Lower lobe of right lung (tissue), 2 donors: ENCODE results near the gene CASZ1. TPM values are rescaled to one million over a fixed set of nuclear protein-coding genes. Genes with fewer than 3 reads are reported as not detected.

Source experiments
- ATAC-seq, 2 donors: fragments of 200-7000 bp; cut with Tn5 transposase; one replicate each; pipeline ENCODE4 v1.9.1; 2020 to 2022; ENCODE audit warnings: mild to moderate bottlenecking in 2 of 2, moderate library complexity in 2 of 2
- DNase-seq: peaks from one replicate; pipeline ENCODE4 v3.0.0-alpha.2; 2020
- H3K27ac ChIP-seq: fragments of 200-600 bp; one replicate; pipeline ENCODE4 v1.8.0; 2022
- H3K27me3 ChIP-seq: fragments of 200-600 bp; one replicate; pipeline ENCODE4 v1.8.0; 2022; ENCODE audit warnings: low read depth
- H3K36me3 ChIP-seq: fragments of 200-600 bp; one replicate; pipeline ENCODE4 v1.8.0; 2022; ENCODE audit warnings: mild to moderate bottlenecking
- H3K4me1 ChIP-seq: fragments of 200-600 bp; one replicate; pipeline ENCODE4 v1.8.0; 2022
- H3K4me3 ChIP-seq: fragments of 200-600 bp; one replicate; pipeline ENCODE4 v1.8.0; 2022; ENCODE audit warnings: mild to moderate bottlenecking
- H3K9me3 ChIP-seq: fragments of 200-600 bp; one replicate; pipeline ENCODE4 v1.8.0; 2022
- intact Hi-C: fragments of 100-400 bp; cut with DNase I; formaldehyde crosslinking; loops from one replicate; pipeline ENCODE4 v1.11.0; 2022
- total RNA-seq: library from RNA; stranded (reverse); fragmentation: NEBNext Ultra II Directional; extraction: Animal tissue kit (Norgen Biotek cat#: 25700); gene quantifications from one replicate; pipeline ENCODE4 v1.2.1, GENCODE V29; 2021
- TF ChIP-seq, protein P1 (sequence below): fragments of 200-600 bp; IDR thresholded peaks from one replicate; pipeline ENCODE4 v1.8.0; 2022; ENCODE audit warnings: antibody characterized with exemption, mild to moderate bottlenecking
- donor health status: DM: no; HTN: yes; CAD: no; lungs with severe emphysema.

CASZ1 gene
- total RNA-seq, 1 donor from 2014 or later, result 47.5 TPM

DNA sequence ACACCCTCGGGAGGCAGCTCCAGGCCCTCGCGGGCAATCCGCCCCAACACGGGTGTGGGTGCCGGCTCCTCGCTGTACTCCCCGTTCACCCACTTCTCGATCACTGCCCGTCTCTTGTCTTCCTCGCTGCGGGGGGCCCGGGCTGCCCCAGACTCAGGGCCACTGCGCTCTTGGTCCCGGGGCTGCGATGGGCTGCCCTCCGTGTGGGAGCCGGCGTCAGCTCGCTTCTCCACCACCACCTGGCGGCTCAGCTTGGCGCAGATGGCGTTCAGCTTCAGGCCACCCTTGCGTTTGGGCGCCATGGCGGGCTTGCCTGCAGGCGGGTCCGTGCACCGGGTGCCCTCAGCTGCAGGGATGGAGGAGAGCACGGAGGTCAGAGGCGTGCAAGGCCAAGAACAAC lies 131.2 kb downstream of the CASZ1 start:
- peak overlapping the region; percentile 86 for H3K27ac ChIP-seq
- TF ChIP-seq, protein P1, sequence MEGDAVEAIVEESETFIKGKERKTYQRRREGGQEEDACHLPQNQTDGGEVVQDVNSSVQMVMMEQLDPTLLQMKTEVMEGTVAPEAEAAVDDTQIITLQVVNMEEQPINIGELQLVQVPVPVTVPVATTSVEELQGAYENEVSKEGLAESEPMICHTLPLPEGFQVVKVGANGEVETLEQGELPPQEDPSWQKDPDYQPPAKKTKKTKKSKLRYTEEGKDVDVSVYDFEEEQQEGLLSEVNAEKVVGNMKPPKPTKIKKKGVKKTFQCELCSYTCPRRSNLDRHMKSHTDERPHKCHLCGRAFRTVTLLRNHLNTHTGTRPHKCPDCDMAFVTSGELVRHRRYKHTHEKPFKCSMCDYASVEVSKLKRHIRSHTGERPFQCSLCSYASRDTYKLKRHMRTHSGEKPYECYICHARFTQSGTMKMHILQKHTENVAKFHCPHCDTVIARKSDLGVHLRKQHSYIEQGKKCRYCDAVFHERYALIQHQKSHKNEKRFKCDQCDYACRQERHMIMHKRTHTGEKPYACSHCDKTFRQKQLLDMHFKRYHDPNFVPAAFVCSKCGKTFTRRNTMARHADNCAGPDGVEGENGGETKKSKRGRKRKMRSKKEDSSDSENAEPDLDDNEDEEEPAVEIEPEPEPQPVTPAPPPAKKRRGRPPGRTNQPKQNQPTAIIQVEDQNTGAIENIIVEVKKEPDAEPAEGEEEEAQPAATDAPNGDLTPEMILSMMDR, result no peak
- intact Hi-C loops, result no loop called here
- peak overlapping the region; percentile 6 for H3K4me3 ChIP-seq
- no peak for ATAC-seq
- peaks cover 19% of the 10 kb centered on the region for H3K36me3 ChIP-seq
- H3K27me3 ChIP-seq, result no peaks in the 10 kb centered on the region
- no peaks in the 10 kb centered on the region for H3K9me3 ChIP-seq
- DNase-seq, result no peak
- H3K4me1 ChIP-seq, result peaks cover 73% of the 10 kb centered on the region

DNA sequence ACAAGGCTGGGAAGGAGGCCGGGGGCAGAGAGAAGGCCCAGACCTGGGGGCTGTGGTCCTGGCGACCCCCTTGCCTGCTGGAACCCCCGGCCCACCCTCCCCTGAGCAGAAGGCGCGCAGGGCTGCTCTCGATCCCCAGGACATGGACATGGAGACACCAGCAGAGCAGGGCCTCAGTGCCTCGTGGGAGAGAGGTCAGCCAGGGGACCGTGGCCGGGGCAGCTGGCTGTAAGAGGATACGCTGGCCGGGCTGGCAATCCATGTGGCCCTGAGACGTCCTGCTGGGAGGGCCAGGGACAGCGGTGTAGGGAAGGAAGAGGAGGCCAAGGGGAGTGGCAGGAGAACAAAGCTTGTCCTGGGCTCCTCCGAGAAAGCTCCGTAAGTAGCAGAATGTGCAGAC lies 132.2 kb downstream of the CASZ1 start:
- no peak for ATAC-seq
- Histone ChIP-seq H3K27me3 (no peaks in the 10 kb centered on the region), H3K36me3 (peaks cover 29% of the 10 kb centered on the region), H3K4me1 (peaks cover 69% of the 10 kb centered on the region), H3K27ac (peak overlapping the region; percentile 86), H3K4me3 (peak overlapping the region; percentile 1), H3K9me3 (no peaks in the 10 kb centered on the region)
- intact Hi-C loops, result no loop called here
- TF ChIP-seq, protein P1, result no peak
- no peak for DNase-seq

DNA sequence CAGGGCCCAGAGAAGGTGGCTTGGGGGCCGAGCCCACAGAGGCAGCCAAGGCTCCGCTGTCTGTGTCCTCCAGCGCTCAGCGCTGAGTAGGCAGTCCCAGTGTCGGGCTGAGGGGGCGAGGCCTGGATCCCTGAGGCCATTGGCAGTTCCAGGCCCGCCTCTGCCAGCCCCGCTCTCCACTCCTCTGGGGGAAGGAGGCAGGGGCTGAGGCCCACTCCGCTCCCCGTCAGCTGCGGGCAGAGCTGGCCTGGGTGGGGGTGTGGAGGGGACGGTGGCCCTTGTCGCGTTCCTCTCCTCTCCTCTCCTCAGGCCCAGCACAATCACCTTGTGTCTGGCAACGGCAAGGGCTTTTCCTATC lies 132.8 kb downstream of the CASZ1 start:
- Histone ChIP-seq H3K36me3 (peaks cover 35% of the 10 kb centered on the region), H3K4me1 (peaks cover 65% of the 10 kb centered on the region), H3K27ac (peak overlapping the region; percentile 86), H3K4me3 (peak overlapping the region; percentile 3), H3K9me3 (no peaks in the 10 kb centered on the region), H3K27me3 (no peaks in the 10 kb centered on the region)
- TF ChIP-seq, protein P1, result no peak
- intact Hi-C loops, result no loop called here
- ATAC-seq, result peak; percentile 6 to 22
- DNase-seq, result no peak

DNA sequence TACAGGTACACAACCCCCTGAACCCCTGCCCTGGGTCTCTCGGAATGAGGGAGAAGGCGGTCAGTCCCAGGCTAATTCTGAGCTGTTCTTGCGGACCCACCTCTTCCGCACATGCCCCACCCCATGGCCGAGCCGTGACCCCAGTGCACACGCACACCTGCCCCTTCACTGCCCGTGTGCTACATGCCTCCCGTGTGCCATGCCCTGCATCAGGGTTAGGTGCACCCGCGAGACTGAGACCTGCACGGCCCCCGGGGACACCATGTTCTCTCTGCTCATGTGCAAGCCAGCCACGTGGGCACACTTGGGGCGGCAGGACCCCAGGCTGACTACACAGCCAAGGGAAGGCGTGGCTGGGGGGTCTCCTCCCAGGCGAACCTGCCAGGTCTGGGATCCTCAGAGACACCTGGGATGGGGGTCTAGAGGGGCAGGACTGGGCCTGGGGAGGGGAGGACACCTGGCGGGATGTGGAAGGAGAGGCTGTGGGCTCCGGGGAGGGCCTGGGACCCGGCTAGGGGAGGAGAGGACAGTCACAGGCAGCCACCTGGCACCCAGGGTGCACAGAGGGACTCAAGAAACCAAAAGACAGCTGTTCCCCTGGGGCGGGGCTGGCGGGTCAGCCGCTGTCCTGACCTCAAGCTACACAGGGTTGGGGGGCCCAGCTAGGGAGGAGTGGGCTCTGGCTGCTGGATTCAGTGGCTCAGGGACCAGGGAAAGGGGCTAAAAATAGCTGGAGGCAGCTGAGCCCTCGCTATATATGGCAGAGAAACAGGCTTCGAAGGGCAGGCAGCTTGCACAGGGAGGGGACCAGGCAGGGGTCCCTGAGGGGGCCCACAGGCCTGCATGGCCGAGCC lies 133.4 kb downstream of the CASZ1 start:
- peaks cover 61% of the 10 kb centered on the region for H3K4me1 ChIP-seq
- H3K4me3 ChIP-seq, result peak overlapping the region; percentile 3

DNA sequence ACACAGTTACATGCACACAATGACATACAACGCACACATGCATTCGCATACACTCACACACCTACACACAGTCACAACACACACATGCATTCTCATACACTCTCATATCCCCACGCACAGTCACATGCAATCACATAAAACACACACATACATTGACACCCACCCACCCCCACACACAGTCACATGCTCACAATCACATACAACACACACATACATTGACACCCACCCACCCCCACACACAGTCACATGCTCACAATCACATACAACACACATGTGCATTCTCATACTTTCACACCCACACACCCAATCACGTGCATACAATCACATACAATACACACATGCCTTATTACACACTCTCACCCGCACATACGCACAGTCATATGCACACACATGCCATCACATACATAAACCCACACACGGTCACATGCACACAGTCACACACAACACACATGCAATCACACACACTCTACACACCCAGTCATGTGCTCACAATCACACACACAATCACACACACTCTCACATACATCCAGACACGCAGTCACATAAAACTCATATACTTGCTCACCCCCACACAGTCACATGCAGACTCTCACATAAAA lies 134.3 kb downstream of the CASZ1 start:
- intact Hi-C loops, result no loop called here
- H3K27ac ChIP-seq, result no peak overlapping the region
- no peaks in the 10 kb centered on the region for H3K27me3 ChIP-seq
- ATAC-seq, result no peak
- H3K9me3 ChIP-seq, result no peaks in the 10 kb centered on the region
- H3K4me1 ChIP-seq, result peaks cover 53% of the 10 kb centered on the region
- TF ChIP-seq, protein P1, result no peak
- DNase-seq, result no peak
- H3K36me3 ChIP-seq, result peaks cover 44% of the 10 kb centered on the region
- H3K4me3 ChIP-seq, result no peak overlapping the region

More for the DNA sequence above, 133.4 kb downstream of the CASZ1 start:
- intact Hi-C loops, result no loop called here
- no peaks in the 10 kb centered on the region for H3K9me3 ChIP-seq
- TF ChIP-seq, protein P1, result no peak
- H3K27me3 ChIP-seq, result no peaks in the 10 kb centered on the region
- DNase-seq (no peak), ATAC-seq (no peak)
- peaks cover 41% of the 10 kb centered on the region for H3K36me3 ChIP-seq
- H3K27ac ChIP-seq, result peak overlapping the region; percentile 86
